ENCODE measurements around the gene KIR3DL3. TPM values are rescaled to one million over a fixed set of nuclear protein-coding genes. Genes with fewer than 3 reads are reported as not detected.

The KIR3DL3 gene
- polyA plus RNA-seq, 3 donors = not detected

GRCh38 chr19:54704928-54705327 lies 19.3 kb upstream of the KIR3DL3 start:
- no peak overlapping the region for H3K4me2 ChIP-seq (replicated peaks; ENCODE audit: extremely low read depth, low read length, poor library complexity, severe bottlenecking)
- peaks cover 15 to 53% (median 34%) of the 10 kb centered on the region in 3 donors for H3K27me3 Mint-ChIP-seq (ENCODE audit: low read depth in 3 of 3)
- no peaks in the 10 kb centered on the region for H4K20me1 ChIP-seq (ENCODE audit: insufficient read depth, low read length)
- H3K4me1 ChIP-seq (ENCODE audit: control insufficient read depth in 1 of 2, insufficient read depth in 2 of 2, low read length in 2 of 2) = no peaks in the 10 kb centered on the region
- no peak overlapping the region for H3K27ac Mint-ChIP-seq
- TF ChIP-seq, protein P1, sequence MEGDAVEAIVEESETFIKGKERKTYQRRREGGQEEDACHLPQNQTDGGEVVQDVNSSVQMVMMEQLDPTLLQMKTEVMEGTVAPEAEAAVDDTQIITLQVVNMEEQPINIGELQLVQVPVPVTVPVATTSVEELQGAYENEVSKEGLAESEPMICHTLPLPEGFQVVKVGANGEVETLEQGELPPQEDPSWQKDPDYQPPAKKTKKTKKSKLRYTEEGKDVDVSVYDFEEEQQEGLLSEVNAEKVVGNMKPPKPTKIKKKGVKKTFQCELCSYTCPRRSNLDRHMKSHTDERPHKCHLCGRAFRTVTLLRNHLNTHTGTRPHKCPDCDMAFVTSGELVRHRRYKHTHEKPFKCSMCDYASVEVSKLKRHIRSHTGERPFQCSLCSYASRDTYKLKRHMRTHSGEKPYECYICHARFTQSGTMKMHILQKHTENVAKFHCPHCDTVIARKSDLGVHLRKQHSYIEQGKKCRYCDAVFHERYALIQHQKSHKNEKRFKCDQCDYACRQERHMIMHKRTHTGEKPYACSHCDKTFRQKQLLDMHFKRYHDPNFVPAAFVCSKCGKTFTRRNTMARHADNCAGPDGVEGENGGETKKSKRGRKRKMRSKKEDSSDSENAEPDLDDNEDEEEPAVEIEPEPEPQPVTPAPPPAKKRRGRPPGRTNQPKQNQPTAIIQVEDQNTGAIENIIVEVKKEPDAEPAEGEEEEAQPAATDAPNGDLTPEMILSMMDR (IDR thresholded peaks at IDR 0.05) = no peak
- 84% methylated on average over 7 of the region's 8 CpGs for WGBS (ENCODE audit: insufficient coverage)
- peaks cover 0 to 26% of the 10 kb centered on the region in 2 donors for H3K27me3 ChIP-seq (ENCODE audit: control insufficient read depth in 2 of 2, insufficient read depth in 2 of 2, low read length in 2 of 2)
- H3K9me3 ChIP-seq (replicated peaks in 1 of 2; ENCODE audit: control insufficient read depth in 1 of 2, insufficient read depth in 1 of 2, low read length in 2 of 2) = no peaks in the 10 kb centered on the region
- no peaks in the 10 kb centered on the region for H3K36me3 ChIP-seq (replicated peaks in 1 of 2; ENCODE audit: control insufficient read depth in 1 of 2, insufficient read depth in 2 of 2, low read length in 2 of 2)
- DNase-seq = peak in 1 of 3 donors; percentile 34
- H3K9me3 Mint-ChIP-seq = peaks cover 0 to 5% (median 2%) of the 10 kb centered on the region in 7 donors
- H3K79me2 ChIP-seq (ENCODE audit: insufficient read depth, low read length) = no peaks in the 10 kb centered on the region
- H3K9ac ChIP-seq (ENCODE audit: insufficient read depth, low read length, poor library complexity, severe bottlenecking) = no peak overlapping the region
- H3K36me3 Mint-ChIP-seq = peaks cover 0 to 2% of the 10 kb centered on the region in 2 donors
- no peak overlapping the region for H3K27ac ChIP-seq (ENCODE audit: low read depth in 1 of 2, low read length in 2 of 2)
- H2AFZ ChIP-seq (ENCODE audit: insufficient read depth, low read depth, low read length, poor library complexity, severe bottlenecking) = no peak overlapping the region
- H3K4me1 Mint-ChIP-seq = no peaks in the 10 kb centered on the region
- no peak overlapping the region for H3K4me3 Mint-ChIP-seq
- no peak overlapping the region for H3K4me3 ChIP-seq (replicated peaks in 1 of 3; ENCODE audit: low read depth in 2 of 3, low read length in 3 of 3)
- intact Hi-C loops (cut with micrococcal nuclease) = no loop called here

DNA sequence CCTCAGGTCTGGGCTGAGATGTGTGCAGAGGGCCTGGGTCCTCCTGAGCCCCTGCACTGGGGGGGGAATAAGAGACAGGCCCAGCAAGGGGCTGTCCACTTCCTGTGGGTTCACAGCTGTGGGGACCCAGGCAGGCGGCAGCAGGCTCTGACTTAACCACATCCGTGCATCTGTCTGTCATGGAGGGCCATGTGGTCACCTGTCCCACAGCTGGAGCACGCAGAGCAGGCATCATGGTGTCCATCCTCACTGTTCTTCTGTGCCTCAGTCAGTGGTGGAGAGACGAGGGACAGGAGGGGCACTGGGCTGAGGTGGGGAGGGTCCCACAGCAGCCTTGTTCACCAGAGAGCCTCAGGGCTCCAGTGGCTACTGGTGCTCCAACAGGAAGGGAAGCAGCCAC lies 16.3 kb upstream of the KIR3DL3 start:
- no peaks in the 10 kb centered on the region for H3K79me2 ChIP-seq (ENCODE audit: insufficient read depth, low read length)
- H3K36me3 Mint-ChIP-seq = no peaks in the 10 kb centered on the region
- H3K9ac ChIP-seq (ENCODE audit: insufficient read depth, low read length, poor library complexity, severe bottlenecking) = no peak overlapping the region
- intact Hi-C loops (cut with micrococcal nuclease) = no loop called here
- H3K4me1 Mint-ChIP-seq = peaks cover 6% of the 10 kb centered on the region
- H3K4me3 ChIP-seq (replicated peaks in 1 of 3; ENCODE audit: low read depth in 2 of 3, low read length in 3 of 3) = no peak overlapping the region
- H3K4me1 ChIP-seq (ENCODE audit: control insufficient read depth in 1 of 2, insufficient read depth in 2 of 2, low read length in 2 of 2) = peaks cover 0 to 3% of the 10 kb centered on the region in 2 donors
- H3K4me3 Mint-ChIP-seq = no peak overlapping the region
- TF ChIP-seq, protein P1 (IDR thresholded peaks at IDR 0.05) = no peak
- H3K27me3 ChIP-seq (ENCODE audit: control insufficient read depth in 2 of 2, insufficient read depth in 2 of 2, low read length in 2 of 2) = peaks cover 0 to 19% of the 10 kb centered on the region in 2 donors
- no peak for DNase-seq
- no peaks in the 10 kb centered on the region for H3K36me3 ChIP-seq (replicated peaks in 1 of 2; ENCODE audit: control insufficient read depth in 1 of 2, insufficient read depth in 2 of 2, low read length in 2 of 2)
- peaks cover 0 to 2% (median 0%) of the 10 kb centered on the region in 7 donors for H3K9me3 Mint-ChIP-seq
- H3K27ac ChIP-seq (ENCODE audit: low read depth in 1 of 2, low read length in 2 of 2) = no peak overlapping the region
- peaks cover 12 to 43% (median 28%) of the 10 kb centered on the region in 3 donors for H3K27me3 Mint-ChIP-seq (ENCODE audit: low read depth in 3 of 3)
- no peaks in the 10 kb centered on the region for H3K9me3 ChIP-seq (replicated peaks in 1 of 2; ENCODE audit: control insufficient read depth in 1 of 2, insufficient read depth in 1 of 2, low read length in 2 of 2)
- H2AFZ ChIP-seq (ENCODE audit: insufficient read depth, low read depth, low read length, poor library complexity, severe bottlenecking) = no peak overlapping the region
- no peaks in the 10 kb centered on the region for H4K20me1 ChIP-seq (ENCODE audit: insufficient read depth, low read length)
- H3K27ac Mint-ChIP-seq = peak overlapping the region in 1 of 7 donors; percentile 33
- H3K4me2 ChIP-seq (replicated peaks; ENCODE audit: extremely low read depth, low read length, poor library complexity, severe bottlenecking) = no peak overlapping the region
- 12% methylated on average over 3 of the region's 4 CpGs for WGBS (ENCODE audit: insufficient coverage)
